Brain pericyte (primary cell): ENCODE results near the gene RNF208.

ENCODE experiments used
- DNase-seq: peaks from one replicate; pipeline ENCODE4 v3.0.0-alpha.2; 2012; ENCODE audit warnings: low read depth, low spot score

The RNF208 gene

GRCh38 chr9:137192448-137192780, 29.6 kb downstream of the RNF208 start:
- DNase-seq, result no peak

DNA sequence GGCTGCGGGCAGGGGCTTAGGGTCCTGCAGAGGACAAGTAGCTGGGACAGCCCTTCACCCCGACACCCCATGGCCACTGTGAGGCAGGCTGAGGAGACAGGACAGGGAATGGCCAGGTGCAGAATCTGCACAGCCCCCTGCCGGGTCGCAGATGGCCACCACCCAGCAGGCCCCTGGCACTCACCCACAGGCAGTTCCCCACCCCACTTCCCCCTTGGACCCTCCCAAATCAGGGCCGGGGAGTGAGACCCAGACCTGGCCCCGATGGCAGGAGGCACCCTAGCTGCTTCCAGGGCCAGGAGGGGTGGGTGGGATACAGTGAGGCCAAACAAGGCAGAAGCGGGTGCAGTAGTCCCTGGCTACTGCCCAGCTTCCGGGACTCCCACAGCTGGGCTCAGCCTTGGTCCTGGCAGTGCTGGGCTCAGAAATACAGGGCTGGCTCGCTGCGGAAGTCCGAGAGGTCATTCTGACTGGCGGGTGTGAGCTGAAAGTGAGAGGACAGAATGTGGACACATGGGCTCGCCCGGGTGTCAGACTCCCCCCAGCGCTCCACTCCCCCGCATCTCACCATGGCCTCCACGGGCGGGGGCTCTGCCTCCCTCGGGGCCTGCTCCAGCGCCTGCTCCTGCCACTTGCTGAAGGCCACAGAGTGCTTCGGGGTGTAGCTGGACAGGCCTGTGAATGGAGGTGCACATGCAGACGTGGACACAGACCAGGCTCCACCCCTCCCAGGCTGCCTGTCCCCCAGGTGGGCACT, 30.2 kb downstream of the RNF208 start:
- DNase-seq, result no peak

GRCh38 chr9:137191245-137191644, 30.8 kb downstream of the RNF208 start:
- no peak for DNase-seq

DNA sequence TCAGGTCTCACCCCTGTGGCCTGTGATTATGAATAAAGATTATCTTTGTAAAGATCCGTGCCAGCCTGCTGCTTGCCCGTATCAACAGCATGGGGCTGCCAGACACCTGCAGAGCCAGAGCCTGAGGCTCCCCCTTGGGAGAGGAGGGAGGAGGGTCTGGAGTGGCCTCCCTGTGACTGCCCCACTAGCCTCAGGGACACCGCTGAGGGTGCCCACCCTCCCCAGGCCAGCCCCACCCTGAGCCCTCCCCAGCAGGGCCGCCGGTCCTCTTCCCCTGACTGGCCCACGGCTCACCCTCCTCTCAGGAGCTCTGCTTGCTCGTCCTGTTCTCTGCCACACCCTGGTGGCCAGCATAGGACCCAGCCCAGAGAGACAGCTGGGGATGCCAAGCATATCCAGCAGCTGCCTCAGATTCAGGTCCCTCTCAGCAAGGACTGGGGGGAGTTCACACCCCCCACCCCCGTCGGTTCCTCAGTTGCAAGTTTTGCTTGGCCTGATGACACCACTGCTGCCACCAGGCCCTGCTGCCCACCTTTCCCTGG, 31.7 kb downstream of the RNF208 start:
- DNase-seq, result no peak

- DNase-seq, result no peak
Observed at GRCh38 chr9:137189297-137190295, 32.4 kb downstream of the RNF208 start.

GRCh38 chr9:137188490-137189296, 33.3 kb downstream of the RNF208 start, which contains the start of the genes ANAPC2 and SSNA1:
TSS of gene ANAPC2 (minus strand) at chr9:137188560. CDS start at chr9:137188532, 28 bp downstream.
TSS of gene SSNA1 (plus strand) at chr9:137188676. CDS start at chr9:137188727, 51 bp downstream.
- peak; percentile 89 for DNase-seq

DNA sequence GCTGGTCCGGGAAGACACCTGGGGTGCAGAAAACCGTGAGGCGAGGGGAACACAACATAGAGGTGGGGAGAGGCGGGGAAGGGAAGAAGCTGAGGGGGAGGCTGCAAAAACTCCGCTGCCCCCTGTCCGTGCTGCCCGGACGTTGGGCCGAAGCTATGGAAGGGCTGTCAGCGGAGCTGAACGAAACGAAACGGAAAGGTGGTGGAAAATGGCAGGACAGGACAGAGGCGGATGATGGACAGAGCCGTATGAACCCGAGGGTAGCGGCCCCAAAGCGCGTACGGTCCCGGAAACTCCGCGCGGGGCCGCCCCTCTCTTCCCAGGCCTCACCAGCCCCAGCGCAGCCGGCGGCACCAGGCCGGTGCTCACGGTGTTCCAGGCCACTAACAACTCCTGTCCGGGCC, 34.0 kb downstream of the RNF208 start:
- DNase-seq, result no peak

GRCh38 chr9:137187386-137187785, 34.7 kb downstream of the RNF208 start:
- DNase-seq, result no peak

DNA sequence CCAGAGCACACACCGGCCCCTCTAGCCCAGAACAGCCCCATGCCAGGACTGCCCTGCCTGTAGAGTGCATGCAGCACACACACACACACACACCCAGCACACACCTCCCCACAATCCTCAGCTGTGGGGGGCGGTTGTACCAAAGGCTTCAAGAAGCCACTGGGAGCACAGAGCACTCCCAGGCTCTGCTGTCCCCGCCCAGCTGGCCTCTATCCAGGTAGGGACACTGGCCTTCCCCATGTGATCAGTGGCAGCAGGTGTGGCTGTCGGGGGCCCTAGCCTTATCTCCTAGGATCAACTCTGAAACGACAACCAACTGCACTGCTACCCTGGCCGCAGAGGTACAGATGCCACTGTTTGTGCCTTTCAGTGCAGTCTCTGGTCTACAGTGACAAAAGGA, 35.7 kb downstream of the RNF208 start:
- no peak for DNase-seq

DNA sequence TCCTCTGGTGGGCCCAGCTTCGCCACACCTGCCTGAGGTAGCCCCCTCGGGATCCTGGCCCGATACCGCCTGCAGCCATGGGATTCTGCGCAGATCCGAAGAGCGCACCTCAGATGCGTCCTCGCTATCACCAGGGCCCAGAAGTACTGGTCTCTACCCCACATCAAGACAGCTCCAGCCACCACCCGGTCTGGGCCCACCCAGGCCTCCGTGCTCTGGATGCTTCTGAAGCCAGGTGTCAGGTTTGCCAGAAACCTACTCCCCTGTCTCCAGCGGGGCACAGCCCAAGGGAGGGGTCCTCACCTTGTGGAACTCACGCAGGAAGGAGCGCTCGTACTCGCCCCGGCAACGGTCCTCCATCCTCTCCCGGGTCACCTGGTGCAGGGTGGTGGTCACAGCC, 36.1 kb downstream of the RNF208 start:
- no peak for DNase-seq

- no peak for DNase-seq
Observed at GRCh38 chr9:137184881-137185660, 37.0 kb downstream of the RNF208 start.

DNA sequence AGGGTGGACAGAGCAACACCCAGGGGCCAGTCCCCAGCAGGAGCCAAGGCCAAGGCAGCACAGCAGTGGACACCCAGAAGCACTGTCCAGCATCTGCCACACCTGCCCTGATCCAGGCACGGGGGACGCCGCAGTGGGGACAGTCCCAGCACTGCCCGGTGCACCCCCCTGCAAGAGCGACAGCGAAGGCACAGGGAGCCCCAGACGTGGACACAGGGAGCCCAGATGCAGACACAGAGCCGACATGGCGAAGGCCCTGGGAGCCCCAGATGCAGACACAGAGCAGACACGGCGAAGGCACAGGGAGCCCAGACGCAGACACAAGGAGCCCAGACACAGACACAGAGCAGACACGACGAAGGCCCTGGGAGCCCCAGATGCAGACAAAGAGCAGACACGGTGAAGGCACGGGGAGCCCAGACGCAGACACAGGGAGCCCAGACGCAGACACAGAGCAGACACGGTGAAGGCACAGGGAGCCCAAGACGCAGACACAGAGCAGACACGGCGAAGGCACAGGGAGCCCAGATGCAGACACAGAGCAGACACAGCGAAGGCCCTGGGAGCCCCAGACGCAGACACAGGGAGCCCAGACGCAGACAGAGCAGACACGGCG, 38.0 kb downstream of the RNF208 start:
- no peak for DNase-seq

GRCh38 chr9:137182836-137183235, 39.2 kb downstream of the RNF208 start:
- DNase-seq, result no peak

GRCh38 chr9:137181680-137182079, 40.4 kb downstream of the RNF208 start:
- no peak for DNase-seq

DNA sequence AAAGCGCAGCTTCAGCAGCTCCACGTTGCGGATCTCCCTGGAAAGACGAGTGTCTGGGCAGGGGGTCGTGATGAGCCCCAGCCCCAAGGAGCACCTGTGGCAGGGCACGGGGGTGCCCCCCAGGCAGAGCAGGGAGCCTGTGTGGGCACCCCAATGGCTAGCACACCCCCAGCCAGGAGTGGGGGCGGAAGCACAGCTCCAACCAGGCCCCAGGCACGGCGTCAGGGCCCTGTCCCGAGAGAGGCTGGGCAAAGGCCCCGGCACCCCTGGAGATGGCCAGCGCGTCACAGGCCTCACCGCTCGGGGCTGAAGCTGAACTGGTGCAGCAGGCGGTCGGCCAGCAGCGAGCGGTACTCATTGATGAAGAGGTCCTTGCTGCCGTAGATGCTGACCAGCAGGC, 41.5 kb downstream of the RNF208 start:
- DNase-seq, result no peak

DNA sequence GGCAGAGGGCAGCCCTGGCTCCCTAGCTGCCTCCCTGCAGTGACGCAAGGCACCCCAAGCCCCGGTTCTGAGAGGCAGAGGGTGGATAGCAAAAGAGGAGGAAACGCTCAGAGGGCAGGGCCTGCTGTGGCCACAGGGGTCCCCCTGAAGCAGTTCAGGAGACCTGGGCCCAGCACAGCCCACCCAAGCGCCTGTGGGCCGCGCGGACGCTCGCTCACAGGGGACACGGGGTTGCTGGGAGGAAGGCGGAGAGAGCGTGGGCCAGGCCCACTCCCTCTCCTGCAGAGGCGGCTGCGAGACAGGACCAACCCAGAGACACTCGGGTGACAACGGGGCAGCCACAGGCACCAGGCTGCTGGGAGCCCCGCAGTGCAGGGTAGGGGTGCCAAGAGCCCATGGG, 42.3 kb downstream of the RNF208 start:
- no peak for DNase-seq

GRCh38 chr9:137178939-137179630, 43.0 kb downstream of the RNF208 start:
- no peak for DNase-seq

DNA sequence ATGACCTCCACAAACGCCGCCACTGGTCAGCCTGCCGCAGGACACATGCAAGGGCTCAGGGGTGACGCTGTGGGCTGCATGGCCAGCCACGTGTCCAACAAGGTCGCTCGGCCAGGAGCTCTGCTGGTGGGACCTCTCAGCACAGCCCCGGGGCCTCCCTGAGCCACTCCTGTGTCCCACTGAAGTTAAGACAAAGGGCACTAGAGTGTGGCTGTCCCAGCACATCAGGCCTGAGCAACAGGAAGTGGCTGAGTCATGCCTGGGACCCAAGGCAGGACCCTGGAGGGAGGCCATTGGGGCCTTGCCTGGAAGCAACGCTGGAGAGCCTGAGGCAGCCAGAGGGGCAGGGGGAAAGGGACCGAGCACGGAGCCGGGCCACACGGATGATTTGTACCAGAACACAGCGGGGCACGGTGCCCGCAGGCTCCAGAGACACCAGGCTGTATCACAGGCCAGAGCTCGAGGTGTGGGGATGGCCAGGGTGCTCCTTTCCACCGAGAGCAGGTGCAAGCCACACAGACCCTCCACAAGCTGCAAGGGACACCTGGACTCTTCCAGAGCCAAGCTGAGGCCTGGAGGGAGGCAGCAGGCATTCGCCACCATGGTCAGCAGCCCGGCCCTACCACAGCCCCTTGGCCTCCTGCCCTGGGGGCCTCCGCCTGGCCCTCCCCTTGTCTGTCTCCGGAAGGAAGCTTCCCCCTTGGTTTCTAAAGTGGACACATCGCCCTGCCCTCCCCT, 43.7 kb downstream of the RNF208 start:
- DNase-seq, result no peak
